ENCODE measurements around the gene RAB22A.

- no peak for TF ChIP-seq CTCF (IDR thresholded peaks at IDR 0.05)
- TF ChIP-seq POLR2AphosphoS5 (IDR thresholded peaks at IDR 0.05), result no peak
- no peak for TF ChIP-seq EP300 (IDR thresholded peaks at IDR 0.05)
Observed at GRCh38 chr20:58261660-58262059, 47.9 kb upstream of the RAB22A start.

Data from sigmoid colon (tissue), 4 donors.